Cardiac fibroblast (primary cell): ENCODE measurements around the gene EPB41.

Experiments
- DNase-seq, 2 donors: peaks; one replicate each; pipeline versions ENCODE4 v3.0.0 to v3.0.0-alpha.2; 2010; ENCODE audit warnings: low read depth in 2 of 2
- H3K4me3 ChIP-seq, 2 donors: replicated peaks in 1 of 2; 1 replicate in 1 of 2; 2 replicates in 1 of 2; pipeline ENCODE4 v1.5.1; 2011; ENCODE audit warnings: low read depth in 2 of 2, low read length in 2 of 2, mild to moderate bottlenecking in 2 of 2, moderate library complexity in 1 of 2
- TF ChIP-seq, protein P1 (sequence below): IDR thresholded peaks from one replicate; pipeline ENCODE4 v1.5.1; 2011; ENCODE audit warnings: low read depth, mild to moderate bottlenecking, low read length, inconsistent platforms

EPB41 gene

DNA sequence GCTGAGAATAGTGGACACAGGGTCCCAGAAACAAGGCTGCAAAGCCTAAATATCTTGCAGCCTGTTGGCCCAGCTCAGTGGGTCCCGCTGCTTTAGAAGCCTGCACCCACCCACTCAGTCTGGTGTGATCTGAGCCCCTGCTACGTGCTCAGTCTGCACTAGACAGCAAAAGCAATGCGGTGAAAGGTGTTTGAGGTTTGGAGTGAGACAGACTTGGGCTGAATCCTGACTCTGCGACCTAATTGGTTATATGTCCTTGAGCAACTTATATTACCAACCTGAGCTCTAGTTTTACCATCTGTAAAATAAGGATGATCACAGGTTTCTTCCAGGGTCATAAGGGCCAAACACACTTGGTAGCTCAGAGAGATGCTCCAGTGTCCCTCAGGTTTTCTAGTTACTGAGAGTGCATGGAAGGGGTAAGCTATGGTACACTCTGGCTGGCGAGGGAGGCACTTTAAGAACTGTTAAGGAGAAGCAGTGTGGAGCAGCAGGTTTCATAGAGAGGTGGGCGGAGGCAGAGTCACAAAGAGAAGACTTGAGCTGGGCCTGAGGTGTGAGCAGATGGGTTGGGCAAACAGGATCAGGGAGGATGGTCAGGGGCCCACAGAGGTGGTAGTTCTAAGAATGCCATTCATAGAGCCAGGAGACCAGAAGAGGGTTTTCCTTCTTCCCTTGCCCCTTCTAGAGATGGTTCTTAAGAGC is 199.2 kb downstream of the EPB41 start:
- TF ChIP-seq, protein P1, sequence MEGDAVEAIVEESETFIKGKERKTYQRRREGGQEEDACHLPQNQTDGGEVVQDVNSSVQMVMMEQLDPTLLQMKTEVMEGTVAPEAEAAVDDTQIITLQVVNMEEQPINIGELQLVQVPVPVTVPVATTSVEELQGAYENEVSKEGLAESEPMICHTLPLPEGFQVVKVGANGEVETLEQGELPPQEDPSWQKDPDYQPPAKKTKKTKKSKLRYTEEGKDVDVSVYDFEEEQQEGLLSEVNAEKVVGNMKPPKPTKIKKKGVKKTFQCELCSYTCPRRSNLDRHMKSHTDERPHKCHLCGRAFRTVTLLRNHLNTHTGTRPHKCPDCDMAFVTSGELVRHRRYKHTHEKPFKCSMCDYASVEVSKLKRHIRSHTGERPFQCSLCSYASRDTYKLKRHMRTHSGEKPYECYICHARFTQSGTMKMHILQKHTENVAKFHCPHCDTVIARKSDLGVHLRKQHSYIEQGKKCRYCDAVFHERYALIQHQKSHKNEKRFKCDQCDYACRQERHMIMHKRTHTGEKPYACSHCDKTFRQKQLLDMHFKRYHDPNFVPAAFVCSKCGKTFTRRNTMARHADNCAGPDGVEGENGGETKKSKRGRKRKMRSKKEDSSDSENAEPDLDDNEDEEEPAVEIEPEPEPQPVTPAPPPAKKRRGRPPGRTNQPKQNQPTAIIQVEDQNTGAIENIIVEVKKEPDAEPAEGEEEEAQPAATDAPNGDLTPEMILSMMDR, result no peak
- no peak for DNase-seq
- no peak overlapping the region for H3K4me3 ChIP-seq

DNA sequence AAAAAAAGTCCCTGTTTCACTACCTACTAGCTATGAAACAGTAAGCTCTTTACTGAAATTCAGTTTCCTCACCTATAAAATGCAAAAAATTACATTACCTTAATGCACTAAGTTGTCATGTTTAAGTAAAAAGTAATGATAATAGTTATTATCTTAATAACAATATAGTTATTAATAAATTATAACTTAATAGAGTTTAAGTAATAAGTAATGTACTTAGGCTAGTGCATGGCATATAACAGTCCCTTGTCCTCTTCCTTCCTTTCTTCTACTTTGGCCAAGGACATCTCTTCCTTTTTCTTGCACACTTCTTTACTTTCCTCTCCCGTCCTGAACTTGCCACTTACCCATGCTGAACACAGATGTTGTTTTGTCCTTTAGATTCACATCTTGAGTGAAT is 200.3 kb downstream of the EPB41 start:
- no peak for DNase-seq
- no peak overlapping the region for H3K4me3 ChIP-seq
- TF ChIP-seq, protein P1, result no peak

DNA sequence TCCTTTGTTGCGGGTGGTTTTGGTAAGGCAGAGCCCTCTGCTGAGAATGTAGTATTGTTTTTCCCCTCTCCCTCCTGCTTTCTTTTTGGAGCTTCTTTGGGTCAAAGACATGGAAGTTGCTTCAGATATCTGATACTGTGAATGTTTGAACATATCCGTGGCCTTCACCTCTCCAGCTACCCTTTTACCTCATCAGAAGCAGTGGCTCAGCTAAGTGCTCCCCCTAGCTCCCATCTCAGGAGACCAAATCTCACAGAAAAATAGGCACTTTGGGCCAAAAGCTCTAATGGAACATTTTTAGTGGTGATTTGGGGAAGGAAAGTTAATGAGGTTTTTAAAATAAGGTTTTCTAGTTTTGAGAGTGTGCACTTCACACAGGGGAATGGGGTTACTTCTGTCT is 203.0 kb downstream of the EPB41 start:
- no peak for DNase-seq
- H3K4me3 ChIP-seq, result no peak overlapping the region
- TF ChIP-seq, protein P1, result peak; percentile 17

DNA sequence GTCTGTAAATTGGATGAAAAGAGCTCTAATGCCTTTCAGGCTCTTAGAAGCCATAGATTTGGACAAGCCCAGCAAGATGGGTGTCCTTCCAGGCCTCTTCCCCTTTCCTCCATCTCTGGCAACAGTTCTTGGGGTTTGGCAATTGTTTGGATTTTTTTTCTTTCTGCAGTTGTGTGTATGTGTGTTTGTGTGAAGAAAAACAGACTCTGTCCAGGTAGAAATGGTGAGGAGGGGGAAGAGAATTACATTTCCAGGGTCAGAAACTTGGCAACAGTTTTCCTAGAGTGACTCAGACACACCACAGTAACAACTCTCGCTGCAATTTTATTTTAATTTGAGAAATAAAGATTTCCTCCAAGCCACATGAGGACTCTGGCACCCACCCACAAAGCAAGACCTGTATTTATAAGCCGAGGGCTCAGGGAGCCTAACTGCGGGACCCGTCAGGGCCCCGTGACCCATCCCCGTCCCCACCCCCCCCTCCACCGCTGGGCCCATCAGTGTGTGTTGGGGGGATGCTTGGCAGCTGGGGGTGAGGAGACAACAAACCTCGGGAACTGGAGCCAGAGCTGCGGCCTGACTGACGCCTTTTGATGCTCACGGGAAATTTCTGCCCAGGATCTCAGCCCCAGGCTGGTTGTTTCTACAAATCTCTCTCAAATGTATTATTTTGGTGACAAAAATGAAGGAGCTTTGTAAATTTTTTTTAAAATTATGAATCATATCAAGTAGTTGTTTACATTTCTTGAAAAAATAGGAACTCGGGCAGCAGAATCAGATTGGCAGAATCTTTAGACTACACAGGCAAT is 205.0 kb downstream of the EPB41 start:
- TF ChIP-seq, protein P1, result no peak
- DNase-seq, result no peak
- no peak overlapping the region for H3K4me3 ChIP-seq

DNA sequence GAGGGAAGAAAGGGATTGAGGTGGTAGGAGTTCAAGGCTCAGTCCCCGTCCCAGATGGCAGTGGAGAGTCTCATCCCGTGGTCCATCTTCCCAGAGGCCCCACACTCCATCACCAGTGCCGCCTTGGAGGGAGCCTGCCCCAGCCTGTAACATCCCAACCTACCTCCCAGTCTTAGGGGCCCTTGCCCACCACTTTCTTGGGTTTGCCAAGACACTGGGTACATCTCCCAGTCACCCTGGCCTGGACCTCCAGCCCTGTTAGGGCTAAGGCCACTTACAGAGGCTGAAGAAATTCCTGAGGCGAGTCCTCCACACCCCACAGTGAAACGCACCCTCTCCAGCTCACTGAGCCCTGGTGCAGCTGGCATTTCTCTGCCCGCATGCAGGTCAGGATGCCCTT is 206.0 kb downstream of the EPB41 start:
- DNase-seq, result no peak
- TF ChIP-seq, protein P1, result no peak
- H3K4me3 ChIP-seq, result no peak overlapping the region

DNA sequence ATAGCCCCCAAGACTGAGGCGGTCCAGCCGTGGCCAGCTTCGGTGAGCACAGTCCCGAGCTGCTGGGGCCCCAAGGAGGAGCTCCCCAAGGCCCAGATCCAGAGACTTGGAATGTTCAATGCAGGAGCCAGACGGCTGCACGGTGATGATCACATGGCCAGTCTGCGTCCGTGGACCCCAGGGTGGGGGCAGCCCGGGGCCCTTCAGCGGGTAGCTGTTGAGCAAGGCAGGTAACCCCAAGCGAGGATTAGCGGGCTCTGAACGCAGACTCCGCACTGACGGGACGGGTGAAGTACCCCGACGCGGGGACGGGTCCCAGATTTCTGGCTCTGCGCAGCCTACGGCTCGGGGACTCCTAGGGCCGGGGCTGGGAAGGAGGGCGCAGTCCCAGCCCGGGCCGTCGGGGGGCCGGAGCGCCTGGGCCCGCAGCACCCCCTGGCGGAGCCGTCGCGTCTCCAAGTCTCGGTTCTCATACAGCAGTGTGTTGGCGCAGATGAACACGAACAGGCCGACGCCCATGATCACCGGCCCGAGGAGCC is 206.6 kb downstream of the EPB41 start:
- no peak overlapping the region for H3K4me3 ChIP-seq
- TF ChIP-seq, protein P1, result peak; percentile 24
- peak; percentile 27 to 49 for DNase-seq
